GM21381 (cell line): Measurements from ENCODE around the gene ICAM2.

Source experiments
- ATAC-seq: cut with Tn5 transposase; IDR thresholded peaks from one replicate; pipeline ENCODE4 v1.9.1; 2021; ENCODE audit warnings: mild to moderate bottlenecking, moderate library complexity; ENCODE audit not compliant: unreplicated experiment

ICAM2 gene

GRCh38 chr17:63978272-63979200, 41.9 kb downstream of the ICAM2 start:
- no peak for ATAC-seq

DNA sequence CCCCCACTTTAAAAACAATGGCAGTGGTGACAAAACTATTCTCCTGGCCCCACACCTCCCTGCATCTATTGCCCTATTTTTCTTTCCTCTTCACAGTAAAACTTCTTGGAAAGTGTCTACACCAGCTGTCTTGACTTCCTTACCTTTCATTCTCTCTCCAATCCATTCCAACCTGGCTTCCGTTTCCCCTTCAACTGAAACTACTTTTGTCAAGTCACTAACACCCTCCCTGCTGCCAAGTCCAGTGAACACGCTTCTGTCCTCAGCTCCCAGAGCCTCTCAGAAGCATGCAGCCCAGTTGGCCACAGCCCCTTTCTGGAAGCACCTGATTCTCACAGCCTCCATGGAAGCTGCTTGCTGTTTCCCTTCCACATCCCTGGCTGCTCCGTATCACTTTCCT, 43.7 kb downstream of the ICAM2 start:
- no peak for ATAC-seq

DNA sequence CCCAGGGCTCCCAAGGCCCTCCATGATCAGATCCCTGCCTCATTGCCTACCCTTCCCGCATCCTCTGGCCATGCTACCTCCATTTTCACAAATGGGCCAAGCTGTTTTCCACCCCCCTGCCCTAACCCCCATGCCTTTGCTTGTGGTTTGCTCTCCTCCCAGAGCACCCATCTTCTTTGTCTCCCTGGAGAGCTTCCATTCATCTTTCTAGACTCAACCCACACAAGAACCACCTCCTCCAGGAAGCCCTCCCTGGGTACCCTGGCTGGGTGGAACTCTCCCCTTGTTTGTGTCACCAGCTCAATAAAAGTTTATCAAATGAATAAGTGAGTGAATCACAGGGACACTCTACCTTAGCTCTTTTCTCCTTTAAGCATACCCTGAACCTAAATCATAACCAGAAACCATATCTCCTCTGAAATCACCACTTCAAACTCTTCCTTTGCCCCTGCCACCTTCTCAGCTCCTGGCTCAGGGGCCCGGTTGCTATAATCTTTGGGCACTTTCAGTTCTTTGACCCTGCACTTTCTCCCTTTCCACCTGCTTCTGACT, 44.8 kb downstream of the ICAM2 start:
- ATAC-seq = no peak

GRCh38 chr17:63974594-63975192, 45.7 kb downstream of the ICAM2 start:
- ATAC-seq = no peak

- no peak for ATAC-seq
Observed at GRCh38 chr17:63973930-63974593, 46.4 kb downstream of the ICAM2 start.

DNA sequence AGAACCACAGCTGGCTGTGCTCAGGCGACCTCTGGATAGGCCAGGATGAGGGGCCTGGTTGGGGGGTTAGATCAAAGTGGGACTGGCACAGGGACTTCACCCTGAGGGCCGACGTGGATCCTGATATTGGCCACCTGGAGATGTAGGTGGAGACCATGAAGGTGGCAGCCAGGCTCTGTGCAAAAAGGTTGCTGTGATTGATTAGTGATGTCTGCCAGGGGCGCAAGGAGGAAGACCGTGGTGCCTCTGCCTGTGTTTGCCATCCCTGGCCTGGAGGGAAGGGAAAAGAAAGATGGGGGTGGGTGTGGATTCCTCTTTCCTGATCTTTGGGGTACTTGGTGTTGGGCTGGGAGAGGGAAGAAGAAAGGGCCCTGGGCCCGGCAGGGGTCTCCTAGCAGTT, 47.2 kb downstream of the ICAM2 start:
- ATAC-seq = no peak

GRCh38 chr17:63972796-63973195, 47.6 kb downstream of the ICAM2 start, which contains the start of gene SCN4A:
TSS of gene SCN4A (minus strand) at chr17:63972918. CDS start at chr17:63972841, 77 bp downstream.
- no peak for ATAC-seq

DNA sequence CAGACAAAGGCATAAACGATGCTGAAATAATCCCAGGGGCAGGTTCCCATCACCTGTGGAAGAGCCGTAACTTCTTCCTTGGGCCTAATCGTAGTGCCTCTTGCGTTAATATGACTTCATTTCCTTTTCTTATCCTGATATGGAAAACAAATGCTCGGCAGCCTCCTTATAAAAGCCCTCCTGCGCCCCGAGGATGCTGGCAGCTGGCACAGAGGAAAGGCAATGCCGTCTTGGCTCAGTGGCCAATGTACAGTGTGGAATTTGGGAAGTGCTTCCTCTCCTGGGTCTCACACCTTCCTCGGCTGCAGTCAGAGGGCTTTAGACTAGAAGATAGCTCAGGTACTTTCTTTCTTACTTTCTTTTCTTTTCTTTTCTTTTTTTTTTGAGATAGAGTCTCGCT, 51.2 kb downstream of the ICAM2 start:
- no peak for ATAC-seq

GRCh38 chr17:63967953-63968352, 52.5 kb downstream of the ICAM2 start:
- ATAC-seq = no peak

DNA sequence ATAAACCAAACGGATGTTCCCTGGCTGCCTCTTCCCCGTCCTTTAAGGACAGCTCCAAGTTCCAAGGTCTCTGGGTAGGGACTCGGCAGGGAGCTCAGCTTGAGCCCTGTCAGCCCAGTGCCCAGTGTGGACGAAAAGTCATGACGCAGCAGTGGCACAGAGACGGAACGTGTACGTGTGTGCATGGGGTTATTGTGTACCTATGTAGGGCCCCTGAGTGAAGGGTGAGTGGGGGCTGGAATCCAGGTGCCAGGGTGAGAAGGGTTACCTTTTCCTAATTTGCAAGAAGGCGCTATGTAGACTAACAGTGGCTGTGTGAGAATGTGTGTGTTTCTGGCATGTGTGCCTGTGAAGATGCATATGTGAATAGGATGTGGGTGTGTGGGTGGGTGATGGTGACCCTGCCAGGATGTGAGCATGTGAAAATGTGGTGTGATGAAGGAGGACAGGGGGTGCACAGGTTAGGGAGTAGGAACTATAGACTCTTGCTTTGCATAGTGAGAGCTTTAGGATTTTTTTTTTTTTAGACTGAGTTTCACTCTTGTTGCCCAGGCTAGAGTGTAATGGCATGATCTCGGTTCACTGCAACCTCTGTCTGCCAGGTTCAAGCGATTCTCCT, 53.7 kb downstream of the ICAM2 start:
- no peak for ATAC-seq

- ATAC-seq = no peak
Observed at GRCh38 chr17:63963123-63963522, 57.3 kb downstream of the ICAM2 start.

- no peak for ATAC-seq
Observed at GRCh38 chr17:63962298-63962744, 58.1 kb downstream of the ICAM2 start.

- ATAC-seq = no peak
Observed at GRCh38 chr17:63961355-63962212, 58.8 kb downstream of the ICAM2 start.

- no peak for ATAC-seq
Observed at GRCh38 chr17:63960430-63960829, 60.0 kb downstream of the ICAM2 start.

GRCh38 chr17:63960006-63960405, 60.4 kb downstream of the ICAM2 start:
- ATAC-seq = no peak

DNA sequence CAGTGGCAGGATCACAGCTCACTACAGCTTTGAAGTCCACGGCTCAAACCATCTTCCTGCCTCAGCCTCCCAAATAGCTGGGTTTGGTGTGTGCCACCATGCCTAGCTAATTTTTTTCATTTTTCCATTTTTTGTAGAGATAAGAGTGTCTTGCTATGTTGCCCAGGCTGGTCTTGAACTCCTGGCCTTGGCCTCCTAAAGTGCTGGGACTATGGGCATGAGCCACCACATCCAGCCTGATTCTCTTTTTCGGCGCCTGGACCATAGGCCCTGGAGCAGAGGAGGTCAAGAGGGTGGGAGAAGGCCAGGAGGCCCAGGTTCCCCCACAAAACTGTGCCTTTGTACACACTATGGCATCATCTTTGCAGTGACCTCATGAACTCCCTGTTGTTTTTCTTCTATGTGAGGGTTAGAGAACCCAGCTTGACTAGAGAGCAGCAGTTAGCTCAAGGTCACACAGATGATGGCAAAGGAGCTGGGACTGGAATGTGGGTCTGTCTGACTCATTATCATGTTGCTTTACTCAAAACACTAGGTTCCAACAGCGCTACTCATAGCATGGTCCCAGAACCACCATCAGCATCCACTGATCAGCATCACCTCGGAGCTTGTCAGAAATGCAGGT, 64.0 kb downstream of the ICAM2 start:
- ATAC-seq = no peak

- no peak for ATAC-seq
Observed at GRCh38 chr17:63955791-63956190, 64.6 kb downstream of the ICAM2 start.

DNA sequence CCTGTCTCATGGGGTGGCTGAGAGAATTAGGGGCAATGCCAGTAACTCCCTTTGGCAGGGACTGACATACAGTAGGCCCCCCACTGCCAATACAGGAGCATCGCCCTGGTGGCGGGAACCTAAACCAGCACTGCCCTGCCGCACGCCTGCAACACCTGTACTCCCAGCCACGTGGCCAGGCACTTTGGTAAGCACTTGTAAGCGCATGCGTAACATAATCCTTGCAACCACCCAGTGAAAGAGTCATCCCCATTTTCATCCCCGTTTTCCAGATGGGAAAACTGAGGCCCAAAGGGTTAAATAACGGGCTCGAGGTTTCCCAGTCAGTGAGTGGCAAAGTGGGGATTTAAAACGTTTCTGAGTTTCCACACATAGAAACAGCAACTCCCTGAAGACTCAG, 65.2 kb downstream of the ICAM2 start:
- no peak for ATAC-seq

GRCh38 chr17:63954402-63955063, 65.9 kb downstream of the ICAM2 start:
- ATAC-seq = peak; percentile 57
